ENCODE measurements around the gene PPP2R5C. TPM values are rescaled to one million over a fixed set of nuclear protein-coding genes. Genes with fewer than 3 reads are reported as not detected.

The PPP2R5C gene
- total and polyA plus RNA-seq, 8 donors: 41.6 to 76.1 (median 55.9) TPM

GRCh38 chr14:101956179-101956885 lies 194.8 kb downstream of the PPP2R5C start:
- no peak for ATAC-seq
- peak in 1 of 6 donors; percentile 41 for DNase-seq

GRCh38 chr14:101957406-101958234 lies 196.1 kb downstream of the PPP2R5C start:
- no peak for TF ChIP-seq CTCF (IDR thresholded peaks at IDR 0.05)
- no peak overlapping the region for H3K4me3 ChIP-seq
- WGBS, 2 donors: 80 to 84% methylated on average over 13 of the region's 13 CpGs
- no peaks in the 10 kb centered on the region for H3K9me3 ChIP-seq
- intact Hi-C loops (cut with DNase I): loop anchor here in 2 of 3 donors (5.0 to 10.0 kb wide), 2 partner anchors 183 to 250 kb away; no protein-coding TSS in a partner anchor
- no peak for ATAC-seq
- peak in 1 of 6 donors; percentile 30 for DNase-seq
- no peak for FAIRE-seq
- H3K27ac ChIP-seq: no peak overlapping the region
- no peaks in the 10 kb centered on the region for H3K36me3 ChIP-seq
- H3K4me1 ChIP-seq: no peaks in the 10 kb centered on the region
- no peaks in the 10 kb centered on the region for H3K27me3 ChIP-seq

More at GRCh38 chr14:101956179-101956885, 194.8 kb downstream of the PPP2R5C start:
- H3K36me3 ChIP-seq: no peaks in the 10 kb centered on the region
- no peak overlapping the region for H3K27ac ChIP-seq
- WGBS, 2 donors: 87 to 88% methylated on average over 25 of the region's 25 CpGs
- H3K27me3 ChIP-seq: no peaks in the 10 kb centered on the region
- no peak for TF ChIP-seq CTCF (IDR thresholded peaks at IDR 0.05)
- no peaks in the 10 kb centered on the region for H3K9me3 ChIP-seq
- H3K4me1 ChIP-seq: no peaks in the 10 kb centered on the region
- intact Hi-C loops (cut with DNase I): loop anchor here in 2 of 3 donors (5.0 to 10.0 kb wide), 2 partner anchors 182 to 249 kb away; no protein-coding TSS in a partner anchor
- no peak for FAIRE-seq
- H3K4me3 ChIP-seq: no peak overlapping the region

GRCh38 chr14:101958418-101959180 lies 197.1 kb downstream of the PPP2R5C start:
- no peaks in the 10 kb centered on the region for H3K27me3 ChIP-seq
- peak in 1 of 6 donors; percentile 8 for DNase-seq
- 79 to 80% methylated on average over 11 of the region's 11 CpGs for WGBS, 2 donors
- ATAC-seq: no peak
- intact Hi-C loops (cut with DNase I): loop anchor here in 2 of 3 donors (5.0 to 10.0 kb wide), 2 partner anchors 184 to 251 kb away; no protein-coding TSS in a partner anchor
- H3K4me3 ChIP-seq: no peak overlapping the region
- no peaks in the 10 kb centered on the region for H3K9me3 ChIP-seq
- no peak for TF ChIP-seq CTCF (IDR thresholded peaks at IDR 0.05)
- H3K4me1 ChIP-seq: no peaks in the 10 kb centered on the region
- no peak overlapping the region for H3K27ac ChIP-seq
- FAIRE-seq: no peak
- H3K36me3 ChIP-seq: no peaks in the 10 kb centered on the region

GRCh38 chr14:101959277-101959676 lies 197.8 kb downstream of the PPP2R5C start:
- H3K9me3 ChIP-seq: no peaks in the 10 kb centered on the region
- no peaks in the 10 kb centered on the region for H3K36me3 ChIP-seq
- DNase-seq (peak in 1 of 6 donors; percentile 5), ATAC-seq (no peak), FAIRE-seq (no peak)
- H3K27me3 ChIP-seq: no peaks in the 10 kb centered on the region
- H3K4me3 ChIP-seq: no peak overlapping the region
- WGBS, 2 donors: 62 to 70% methylated on average over 2 of the region's 2 CpGs
- intact Hi-C loops (cut with DNase I): loop anchor here in 2 of 3 donors (5.0 to 10.0 kb wide), 2 partner anchors 184 to 252 kb away; no protein-coding TSS in a partner anchor
- H3K27ac ChIP-seq: no peak overlapping the region
- no peak for TF ChIP-seq CTCF (IDR thresholded peaks at IDR 0.05)
- H3K4me1 ChIP-seq: peaks cover 0 to 2% (median 0%) of the 10 kb centered on the region in 3 donors

All from pancreas (tissue), 10 donors.